Activated B cell treated with CpG ODN at 0.5 μM for 24 hours (primary cell): ENCODE measurements around the gene EIPR1. TPM values are rescaled to one million over a fixed set of nuclear protein-coding genes. Genes with fewer than 3 reads are reported as not detected.

Experiments
- ATAC-seq: fragments of 200-7000 bp; cut with Tn5 transposase; one replicate; pipeline ENCODE4 v1.10.0; 2021; ENCODE audit warnings: low read depth, mild to moderate bottlenecking, moderate library complexity
- CTCF ChIA-PET: fragments of 350-600 bp; sonication (Branson Sonifier 250); formaldehyde crosslinking; loops from one replicate; lab custom pipeline; 2021; ENCODE audit warnings: antibody characterized with exemption; lab: Charles Lee
- POLR2A ChIA-PET: fragments of 350-600 bp; sonication (Branson Sonifier 250); formaldehyde crosslinking; loops from one replicate; lab custom pipeline; 2021; ENCODE audit warnings: antibody characterized with exemption; lab: Charles Lee
- DNase-seq: peaks from one replicate; pipeline ENCODE4 v3.0.0; 2022
- H3K27ac Mint-ChIP-seq: one replicate; pipeline ENCODE4 v1.8.0; 2020; ENCODE audit warnings: mixed read lengths
- H3K27me3 Mint-ChIP-seq: one replicate; pipeline ENCODE4 v1.8.0; 2021; ENCODE audit warnings: mixed read lengths
- H3K36me3 Mint-ChIP-seq: one replicate; pipeline ENCODE4 v1.8.0; 2021; ENCODE audit warnings: low read depth, mixed read lengths
- H3K4me1 Mint-ChIP-seq: one replicate; pipeline ENCODE4 v1.8.0; 2021; ENCODE audit warnings: mixed read lengths
- H3K4me3 Mint-ChIP-seq: one replicate; pipeline ENCODE4 v1.8.0; 2020; ENCODE audit warnings: mild to moderate bottlenecking, mixed read lengths
- H3K9me3 Mint-ChIP-seq: one replicate; pipeline ENCODE4 v1.8.0; 2020; ENCODE audit warnings: mixed read lengths
- intact Hi-C: fragments of 100-400 bp; cut with micrococcal nuclease; formaldehyde crosslinking; loops from one replicate; pipeline ENCODE4 v1.15.1; 2024
- total RNA-seq: library from RNA; stranded (reverse); gene quantifications from 2 replicates; pipeline ENCODE4 v1.2.3, GENCODE V29; 2022
- TF ChIP-seq, protein P1 (sequence below): fragments of 200-600 bp; IDR thresholded peaks from one replicate; pipeline ENCODE4 v1.8.0; 2022; ENCODE audit warnings: antibody characterized with exemption, mild to moderate bottlenecking

EIPR1 gene
- total RNA-seq, 1 donor from 2014 or later = 36.3 TPM

DNA sequence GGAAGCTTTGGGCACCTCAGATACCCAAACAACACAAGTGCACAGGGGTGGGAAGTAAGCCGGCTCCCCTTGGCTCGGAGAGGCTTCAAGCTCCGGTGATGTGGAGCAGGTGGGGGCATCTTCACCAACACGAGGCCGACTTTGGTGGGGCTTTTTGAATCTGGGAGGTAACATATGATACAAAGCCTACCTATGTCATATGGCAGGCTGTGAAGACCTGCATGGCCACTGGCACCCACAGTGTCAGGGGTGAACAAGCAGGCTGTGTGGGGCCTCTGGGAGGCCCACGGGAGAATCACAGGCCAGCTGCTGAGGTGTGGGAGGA is 109.0 kb downstream of the EIPR1 start:
- TF ChIP-seq, protein P1, sequence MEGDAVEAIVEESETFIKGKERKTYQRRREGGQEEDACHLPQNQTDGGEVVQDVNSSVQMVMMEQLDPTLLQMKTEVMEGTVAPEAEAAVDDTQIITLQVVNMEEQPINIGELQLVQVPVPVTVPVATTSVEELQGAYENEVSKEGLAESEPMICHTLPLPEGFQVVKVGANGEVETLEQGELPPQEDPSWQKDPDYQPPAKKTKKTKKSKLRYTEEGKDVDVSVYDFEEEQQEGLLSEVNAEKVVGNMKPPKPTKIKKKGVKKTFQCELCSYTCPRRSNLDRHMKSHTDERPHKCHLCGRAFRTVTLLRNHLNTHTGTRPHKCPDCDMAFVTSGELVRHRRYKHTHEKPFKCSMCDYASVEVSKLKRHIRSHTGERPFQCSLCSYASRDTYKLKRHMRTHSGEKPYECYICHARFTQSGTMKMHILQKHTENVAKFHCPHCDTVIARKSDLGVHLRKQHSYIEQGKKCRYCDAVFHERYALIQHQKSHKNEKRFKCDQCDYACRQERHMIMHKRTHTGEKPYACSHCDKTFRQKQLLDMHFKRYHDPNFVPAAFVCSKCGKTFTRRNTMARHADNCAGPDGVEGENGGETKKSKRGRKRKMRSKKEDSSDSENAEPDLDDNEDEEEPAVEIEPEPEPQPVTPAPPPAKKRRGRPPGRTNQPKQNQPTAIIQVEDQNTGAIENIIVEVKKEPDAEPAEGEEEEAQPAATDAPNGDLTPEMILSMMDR = no peak
- ChIA-PET CTCF (no interaction called here), POLR2A (no interaction called here)
- peaks cover 2% of the 10 kb centered on the region for H3K4me1 Mint-ChIP-seq
- no peak overlapping the region for H3K4me3 Mint-ChIP-seq
- DNase-seq = no peak
- no peak overlapping the region for H3K27ac Mint-ChIP-seq
- no peaks in the 10 kb centered on the region for H3K9me3 Mint-ChIP-seq
- intact Hi-C loops = no loop called here
- peaks cover 27% of the 10 kb centered on the region for H3K36me3 Mint-ChIP-seq
- H3K27me3 Mint-ChIP-seq = no peaks in the 10 kb centered on the region
- no peak for ATAC-seq

DNA sequence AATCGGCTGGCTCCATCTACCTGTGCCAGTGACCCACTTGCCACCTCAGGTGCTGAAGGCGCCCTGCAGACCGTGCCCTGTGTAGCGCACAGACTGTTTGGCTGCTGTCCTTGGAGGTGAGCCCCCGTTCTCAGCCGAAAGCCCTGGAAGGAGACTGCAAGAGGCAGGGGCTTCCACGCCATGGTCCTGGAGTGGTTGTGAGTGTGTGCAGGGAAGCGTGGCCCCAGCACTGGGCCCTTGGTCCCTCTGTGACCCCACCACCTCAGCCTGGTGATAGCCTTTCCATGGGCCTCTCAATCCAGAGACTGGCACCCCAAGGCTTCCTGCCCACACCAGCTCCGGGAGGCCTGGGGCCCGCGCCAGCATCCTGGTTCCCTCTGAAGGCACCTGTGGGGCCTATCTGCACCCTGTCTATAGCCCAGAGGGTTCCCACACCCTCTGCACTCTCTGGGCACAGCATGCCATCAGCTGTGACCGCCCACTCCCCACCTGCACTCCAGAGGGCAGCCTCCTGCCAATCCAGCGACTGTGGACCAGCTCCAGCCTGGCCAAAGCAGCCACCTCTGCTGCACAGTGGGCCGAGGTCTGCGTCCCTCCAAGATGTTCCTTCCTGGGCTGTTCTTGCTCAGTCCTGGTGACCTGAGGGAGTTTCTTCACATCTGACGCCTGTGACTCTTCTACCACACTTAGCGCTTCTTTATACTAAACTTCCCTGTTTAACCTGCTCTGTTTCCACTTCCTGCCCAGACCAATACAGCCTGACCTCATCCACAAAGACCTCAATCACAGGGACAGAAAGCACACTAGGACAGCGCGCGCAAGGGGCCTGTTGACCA is 109.5 kb downstream of the EIPR1 start:
- ChIA-PET CTCF (no interaction called here), POLR2A (no interaction called here)
- H3K27ac Mint-ChIP-seq = no peak overlapping the region
- H3K4me3 Mint-ChIP-seq = no peak overlapping the region
- no peaks in the 10 kb centered on the region for H3K9me3 Mint-ChIP-seq
- TF ChIP-seq, protein P1 = no peak
- DNase-seq (no peak), ATAC-seq (no peak)
- H3K27me3 Mint-ChIP-seq = no peaks in the 10 kb centered on the region
- H3K36me3 Mint-ChIP-seq = peaks cover 27% of the 10 kb centered on the region
- peaks cover 2% of the 10 kb centered on the region for H3K4me1 Mint-ChIP-seq
- intact Hi-C loops = no loop called here

DNA sequence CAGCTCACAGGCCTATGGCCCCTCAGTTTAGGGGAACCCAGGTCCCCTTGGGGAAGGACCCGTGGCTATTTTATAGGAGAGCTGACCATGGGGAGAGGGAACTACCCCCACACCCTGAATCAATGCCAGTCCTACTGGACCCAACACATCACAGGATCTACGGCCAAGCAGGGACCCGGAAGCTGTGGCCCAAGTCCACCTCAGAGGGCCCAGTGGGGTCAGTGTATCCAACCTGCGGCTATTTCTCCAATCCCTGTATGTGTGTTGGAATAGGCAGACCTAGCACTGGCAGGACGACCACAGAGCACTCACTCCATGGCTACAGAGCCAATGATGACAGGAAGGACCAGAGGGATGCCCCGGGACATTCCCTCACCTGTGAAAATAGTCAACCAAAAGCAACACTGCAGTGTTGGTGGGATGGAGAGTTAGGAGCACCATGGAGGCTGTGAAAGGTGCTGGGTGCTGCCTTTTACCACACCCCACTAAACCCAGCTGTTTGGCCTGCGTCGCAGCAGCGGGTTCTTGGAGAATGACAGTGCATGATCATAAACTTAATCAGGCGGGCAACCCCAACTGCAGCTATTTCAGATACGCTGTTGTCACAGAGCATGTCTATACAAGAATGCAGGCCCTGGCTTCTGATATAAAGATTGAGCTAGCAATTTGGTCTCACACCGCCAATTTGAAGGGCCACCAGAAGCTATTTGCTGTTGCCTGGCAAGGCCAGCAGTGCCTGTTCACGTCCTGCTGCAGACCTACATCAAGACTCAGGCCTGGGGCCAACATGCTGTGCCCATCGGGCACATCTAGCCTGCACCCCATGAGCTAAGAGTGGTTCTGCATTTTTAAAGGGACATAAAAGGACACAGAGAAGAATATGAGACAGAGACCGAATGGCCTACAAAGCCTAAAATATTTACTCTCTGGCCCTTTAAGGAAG is 110.4 kb downstream of the EIPR1 start:
- intact Hi-C loops = no loop called here

DNA sequence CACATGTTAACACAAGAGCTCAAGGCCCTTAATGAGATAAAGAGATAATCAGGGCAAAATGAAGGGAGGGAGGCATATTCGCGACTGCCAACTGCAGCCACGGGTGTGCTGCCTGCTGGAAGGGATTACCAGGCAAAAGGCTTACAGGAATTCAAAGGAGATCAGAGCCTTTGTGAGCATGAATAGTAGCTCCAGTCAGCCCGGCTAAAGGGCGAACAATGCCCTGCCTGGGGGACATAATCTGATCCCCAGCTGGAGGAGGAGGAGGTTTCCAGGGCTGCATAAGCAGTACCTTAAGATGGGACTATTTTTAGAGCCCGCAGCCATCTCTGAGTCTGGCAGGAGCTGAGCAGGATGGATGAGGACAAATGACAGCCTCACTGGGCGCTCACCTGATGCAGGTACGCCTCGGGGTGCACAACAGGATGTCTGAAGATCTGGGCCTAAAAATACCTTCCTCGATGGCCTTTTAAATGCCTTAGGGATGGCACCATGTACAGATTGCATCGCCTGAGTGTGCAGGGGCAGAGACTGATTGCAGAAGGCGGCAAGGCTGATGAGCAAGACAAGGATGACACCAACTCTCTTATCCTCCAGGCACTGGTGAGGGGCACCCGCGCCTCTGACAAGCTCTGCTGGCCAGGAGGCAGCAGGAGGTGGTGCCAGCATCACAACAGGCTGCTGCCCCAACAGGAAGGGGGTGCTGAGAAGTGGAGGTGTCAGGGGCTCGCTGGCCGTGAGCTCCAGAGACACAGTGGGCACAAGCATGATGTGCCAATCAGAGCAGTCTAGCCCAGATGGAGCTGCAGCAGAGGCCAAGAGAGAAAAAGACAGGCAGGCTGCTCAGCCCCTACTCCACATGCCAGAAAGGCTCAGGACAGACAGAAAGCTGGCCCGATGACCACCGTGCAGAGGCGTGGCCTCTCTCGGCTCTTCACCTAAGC is 111.4 kb downstream of the EIPR1 start:
- POLR2A ChIA-PET = no interaction called here
- peaks cover 24% of the 10 kb centered on the region for H3K36me3 Mint-ChIP-seq
- no peaks in the 10 kb centered on the region for H3K9me3 Mint-ChIP-seq
- H3K4me3 Mint-ChIP-seq = no peak overlapping the region
- H3K27ac Mint-ChIP-seq = no peak overlapping the region
- no peak for DNase-seq
- intact Hi-C loops = no loop called here
- ATAC-seq = no peak
- peaks cover 2% of the 10 kb centered on the region for H3K4me1 Mint-ChIP-seq
- TF ChIP-seq, protein P1 = no peak
- CTCF ChIA-PET = no interaction called here
- H3K27me3 Mint-ChIP-seq = no peaks in the 10 kb centered on the region

More for the DNA sequence above, 110.4 kb downstream of the EIPR1 start:
- ChIA-PET CTCF (no interaction called here), POLR2A (no interaction called here)
- H3K36me3 Mint-ChIP-seq = peaks cover 30% of the 10 kb centered on the region
- no peaks in the 10 kb centered on the region for H3K27me3 Mint-ChIP-seq
- TF ChIP-seq, protein P1 = no peak
- H3K4me3 Mint-ChIP-seq = no peak overlapping the region
- no peak overlapping the region for H3K27ac Mint-ChIP-seq
- ATAC-seq (no peak), DNase-seq (no peak)
- H3K4me1 Mint-ChIP-seq = peaks cover 2% of the 10 kb centered on the region
- H3K9me3 Mint-ChIP-seq = no peaks in the 10 kb centered on the region
